Kidney glomerular epithelial cell (primary cell): ENCODE measurements around the gene ARL16.

Experiments used
- DNase-seq: peaks from one replicate; lab custom pipeline; 2025; lab: John Stamatoyannopoulos, UW

ARL16 gene

DNA sequence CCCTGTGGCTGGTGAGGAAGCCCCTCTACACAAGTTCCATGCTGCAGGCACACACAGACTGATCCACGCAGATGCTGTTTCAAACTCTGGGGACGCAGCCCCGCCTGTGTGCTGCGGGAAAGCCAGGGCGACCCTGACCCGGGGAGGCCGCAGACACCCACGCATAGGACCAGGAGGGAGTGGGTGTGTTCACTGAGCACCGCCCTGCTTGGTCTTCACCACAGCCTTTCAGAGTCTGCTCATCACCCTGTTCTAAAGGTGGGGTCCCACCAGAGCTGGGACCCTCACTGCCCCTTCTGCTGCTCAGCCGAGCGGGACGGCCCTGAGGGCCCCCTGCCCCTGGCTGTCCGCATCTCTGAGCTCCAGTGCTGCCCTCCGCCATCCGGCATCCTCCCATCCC lies 39.1 kb downstream of the ARL16 start:
- DNase-seq: no peak

DNA sequence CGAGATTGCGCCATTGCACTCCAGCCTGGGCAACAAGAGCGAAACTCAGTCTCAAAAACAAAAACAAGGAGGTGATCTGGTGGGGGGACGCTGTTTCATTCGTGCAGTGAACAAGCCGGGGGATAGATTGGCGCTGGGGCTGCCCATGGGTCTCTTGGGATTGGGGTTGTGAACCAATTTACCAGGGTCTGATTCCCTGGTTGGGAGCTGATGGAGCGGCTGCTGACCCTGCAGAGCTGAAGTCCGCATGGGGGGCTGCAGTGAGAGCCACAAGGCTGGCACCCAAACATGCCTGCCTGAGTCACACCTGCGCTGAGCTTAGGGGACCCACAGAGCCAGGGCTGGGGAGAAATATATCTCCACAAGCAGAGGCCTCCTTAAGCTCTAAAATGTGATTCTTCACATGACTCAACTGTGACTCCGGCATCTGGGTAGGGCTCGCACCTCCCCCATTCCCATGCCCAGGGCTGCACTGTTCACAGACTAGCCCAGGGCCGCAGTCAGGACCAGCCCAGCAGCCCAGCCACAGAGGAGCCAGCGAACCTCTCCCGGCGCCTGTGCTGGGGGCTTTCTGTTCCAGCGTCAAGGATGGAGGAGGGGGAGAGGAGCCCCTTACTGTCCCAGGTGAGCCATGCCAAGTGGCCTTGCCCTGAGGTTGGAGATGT lies 41.6 kb downstream of the ARL16 start:
- no peak for DNase-seq

DNA sequence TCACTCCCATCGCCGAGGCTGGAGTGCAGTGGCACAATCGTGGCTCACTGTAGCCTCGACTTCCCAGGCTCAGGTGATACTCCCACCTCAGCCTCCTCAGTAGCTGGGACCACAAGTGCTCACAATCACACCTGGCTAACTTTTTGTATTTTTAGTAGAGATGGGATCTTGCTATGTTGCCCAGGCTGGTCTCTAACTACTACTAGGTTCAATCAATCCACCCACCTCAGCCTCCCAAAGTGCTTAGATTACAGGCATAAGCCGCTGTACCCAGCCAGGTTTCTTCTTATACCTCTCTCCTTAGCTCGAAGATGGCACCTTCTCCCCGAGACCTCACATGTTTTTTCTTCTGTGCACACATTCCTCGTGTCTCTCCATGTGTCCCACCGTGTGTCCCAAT lies 43.6 kb downstream of the ARL16 start:
- DNase-seq: no peak

DNA sequence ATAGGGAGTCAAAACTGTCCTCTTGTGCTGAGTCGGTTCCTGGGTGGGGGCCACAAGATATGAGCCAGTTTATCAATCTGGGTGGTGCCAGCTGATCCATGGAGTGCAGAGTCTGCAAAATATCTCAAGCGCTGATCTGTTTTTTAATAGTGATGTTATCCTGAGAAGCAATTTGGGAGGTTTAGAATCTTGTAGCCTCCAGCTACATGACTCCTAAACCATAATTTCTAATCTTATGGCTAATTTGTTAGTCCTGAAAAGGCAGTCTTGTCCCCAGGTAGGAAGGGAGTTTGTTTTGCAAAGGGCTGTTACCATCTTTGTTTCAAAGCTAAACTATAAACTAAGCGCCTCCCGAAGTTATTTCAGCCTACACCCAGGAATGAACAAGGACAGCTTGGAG lies 44.9 kb downstream of the ARL16 start:
- DNase-seq: no peak

DNA sequence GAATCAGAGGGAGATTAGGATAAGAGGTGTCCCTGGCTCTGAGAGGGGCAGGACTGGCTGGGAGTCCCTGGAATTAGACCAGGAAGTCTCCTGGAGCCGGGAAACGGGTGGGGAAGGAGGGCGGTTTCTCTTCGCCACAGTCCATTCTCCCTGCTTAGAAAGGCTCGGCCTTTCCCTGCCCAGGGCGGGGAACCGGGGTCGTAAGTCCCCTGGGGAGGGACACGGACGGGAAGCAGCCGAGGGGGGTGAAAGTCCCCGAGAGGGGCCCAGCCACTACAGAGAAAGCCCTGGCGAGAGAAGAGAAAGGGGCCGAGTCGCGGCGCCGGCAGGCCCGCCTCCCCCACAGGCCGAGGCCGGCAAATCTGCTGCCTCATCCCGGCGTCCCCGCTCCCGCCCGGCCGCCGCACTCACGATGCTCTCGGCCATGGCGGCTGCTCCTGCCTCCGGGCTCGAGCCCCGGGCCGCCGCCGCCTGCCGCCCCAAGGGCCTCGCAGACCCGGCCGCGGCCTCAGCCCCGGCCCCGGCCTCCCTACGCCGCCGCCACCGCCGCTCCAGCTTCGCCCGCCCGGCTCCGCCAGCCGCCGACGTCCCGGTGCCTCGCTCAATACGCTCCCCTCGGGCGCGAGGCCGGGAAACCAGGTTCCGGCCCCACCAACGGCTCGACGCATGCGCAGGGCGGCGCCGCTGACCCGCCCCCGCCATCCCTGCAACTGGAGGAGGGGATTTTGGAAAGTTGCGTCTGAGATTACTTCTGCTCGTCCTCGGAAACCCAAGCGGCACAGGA lies 46.9 kb downstream of the ARL16 start, which contains the start of the genes NPLOC4 and TSPAN10:
Gene NPLOC4 (minus strand): TSS at position 608 of the 784 bp plus-strand sequence. CDS start 182 bp downstream, at position 426.
Gene TSPAN10 (plus strand): TSS at position 692 of the 784 bp plus-strand sequence. CDS start 5,217 bp downstream, outside the sequence.
- peak; percentile 72 for DNase-seq

DNA sequence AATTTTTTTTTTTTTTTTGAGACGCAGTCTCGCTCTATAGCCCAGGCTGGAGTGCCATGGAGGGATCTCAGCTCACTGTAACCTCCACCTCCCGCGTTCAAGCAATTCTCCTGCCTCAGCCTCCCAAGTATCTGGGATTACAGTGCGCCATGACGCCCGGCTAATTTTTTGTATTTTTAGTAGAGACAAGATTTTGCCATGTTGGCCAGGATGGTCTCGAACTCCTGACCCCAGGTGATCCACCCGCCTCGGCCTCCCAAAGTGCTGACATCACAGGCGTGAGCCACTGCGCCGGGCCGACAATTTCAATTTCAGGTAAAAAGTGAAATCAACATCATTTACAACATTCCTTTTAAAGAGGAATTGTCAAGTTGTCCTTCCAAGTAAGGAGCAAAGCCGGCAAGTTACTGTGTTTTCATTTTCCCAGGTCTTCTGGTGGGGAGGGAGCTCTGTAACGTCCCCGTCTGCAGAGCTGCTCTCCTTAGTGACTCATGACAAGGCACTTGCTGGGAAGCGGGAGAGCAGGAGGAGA lies 47.6 kb downstream of the ARL16 start:
- DNase-seq: no peak

DNA sequence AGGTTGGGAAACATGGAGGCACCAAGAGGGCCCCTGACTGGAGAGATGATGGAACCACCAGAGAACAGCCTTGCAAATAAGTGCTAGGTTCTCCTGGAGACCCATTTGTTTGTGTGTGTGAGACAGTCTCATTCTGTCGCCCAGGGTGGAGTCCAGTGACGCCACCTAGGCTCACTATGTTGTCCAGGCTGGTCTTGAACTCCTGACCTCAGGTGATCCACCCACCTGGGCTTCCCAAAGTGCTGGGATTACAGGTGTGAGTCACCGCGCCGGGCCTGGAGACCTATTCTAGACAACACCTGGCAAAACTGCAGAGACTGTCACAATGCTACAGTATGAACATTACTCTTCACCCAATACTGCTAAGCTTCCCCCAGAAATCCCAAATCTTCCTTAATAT lies 48.2 kb downstream of the ARL16 start:
- DNase-seq: no peak

DNA sequence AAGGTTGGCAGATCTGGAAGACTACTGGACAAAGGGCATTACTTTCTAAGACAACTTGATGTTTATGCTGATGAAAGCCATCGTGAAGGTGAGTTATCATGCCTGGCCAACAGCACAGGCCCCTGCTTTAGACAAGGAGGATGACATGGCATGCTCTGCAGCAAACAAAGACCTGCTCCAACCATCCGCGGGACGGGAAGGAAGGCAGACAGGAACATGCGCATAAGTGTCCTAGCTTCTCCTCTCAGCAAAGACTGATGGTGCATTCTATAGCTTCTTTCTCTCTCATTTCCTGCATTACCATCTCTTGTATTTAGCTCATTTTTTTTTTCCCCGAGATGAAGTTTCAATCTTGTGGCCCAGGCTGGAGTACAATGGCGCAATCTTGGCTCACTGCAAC lies 52.1 kb downstream of the ARL16 start:
- DNase-seq: no peak
